AG09309 (cell line): ENCODE results near the gene ACTRT1.

Experiments used
- DNase-seq: peaks from one replicate; pipeline ENCODE4 v3.0.0-alpha.2; 2010; ENCODE audit warnings: low read depth
- H3K4me3 ChIP-seq: 2 replicates; pipeline ENCODE4 v1.5.1; 2011; ENCODE audit warnings: mild to moderate bottlenecking, low read depth, low read length, moderate library complexity; ENCODE audit not compliant: control insufficient read depth
- TF ChIP-seq, protein P1 (sequence below): IDR thresholded peaks from 2 replicates; pipeline ENCODE4 v1.5.1; 2011; ENCODE audit warnings: mild to moderate bottlenecking, low read depth, low read length, inconsistent platforms; ENCODE audit not compliant: insufficient read depth, control insufficient read depth; ENCODE audit errors: missing control alignments

Gene ACTRT1

DNA sequence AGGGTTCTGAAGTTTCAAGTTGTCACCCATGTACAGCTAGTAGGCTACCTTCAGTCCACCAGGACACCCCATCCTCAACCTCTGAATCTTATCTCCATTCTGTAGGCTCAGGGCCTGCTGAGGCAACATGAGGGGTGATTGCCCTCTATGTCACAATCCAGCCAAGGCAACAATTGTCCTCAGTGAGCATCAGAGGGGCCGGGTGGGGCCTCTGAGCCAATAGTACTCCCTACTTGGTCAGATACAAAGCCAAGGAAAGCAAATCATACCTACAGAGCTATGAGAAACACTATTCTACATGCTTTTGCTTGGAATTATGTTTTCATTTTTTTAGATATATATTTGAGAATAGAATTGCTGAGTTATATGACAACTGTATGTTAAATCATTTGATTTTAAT lies at the start of gene ACTRT1:
Gene ACTRT1 (minus strand): TSS at position 101 of the 400 bp plus-strand sequence. CDS start 197 bp downstream, outside the sequence.
- H3K4me3 ChIP-seq = no peak within 1 kb of the TSS
- TF ChIP-seq, protein P1, sequence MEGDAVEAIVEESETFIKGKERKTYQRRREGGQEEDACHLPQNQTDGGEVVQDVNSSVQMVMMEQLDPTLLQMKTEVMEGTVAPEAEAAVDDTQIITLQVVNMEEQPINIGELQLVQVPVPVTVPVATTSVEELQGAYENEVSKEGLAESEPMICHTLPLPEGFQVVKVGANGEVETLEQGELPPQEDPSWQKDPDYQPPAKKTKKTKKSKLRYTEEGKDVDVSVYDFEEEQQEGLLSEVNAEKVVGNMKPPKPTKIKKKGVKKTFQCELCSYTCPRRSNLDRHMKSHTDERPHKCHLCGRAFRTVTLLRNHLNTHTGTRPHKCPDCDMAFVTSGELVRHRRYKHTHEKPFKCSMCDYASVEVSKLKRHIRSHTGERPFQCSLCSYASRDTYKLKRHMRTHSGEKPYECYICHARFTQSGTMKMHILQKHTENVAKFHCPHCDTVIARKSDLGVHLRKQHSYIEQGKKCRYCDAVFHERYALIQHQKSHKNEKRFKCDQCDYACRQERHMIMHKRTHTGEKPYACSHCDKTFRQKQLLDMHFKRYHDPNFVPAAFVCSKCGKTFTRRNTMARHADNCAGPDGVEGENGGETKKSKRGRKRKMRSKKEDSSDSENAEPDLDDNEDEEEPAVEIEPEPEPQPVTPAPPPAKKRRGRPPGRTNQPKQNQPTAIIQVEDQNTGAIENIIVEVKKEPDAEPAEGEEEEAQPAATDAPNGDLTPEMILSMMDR = no peak
- DNase-seq = no peak

DNA sequence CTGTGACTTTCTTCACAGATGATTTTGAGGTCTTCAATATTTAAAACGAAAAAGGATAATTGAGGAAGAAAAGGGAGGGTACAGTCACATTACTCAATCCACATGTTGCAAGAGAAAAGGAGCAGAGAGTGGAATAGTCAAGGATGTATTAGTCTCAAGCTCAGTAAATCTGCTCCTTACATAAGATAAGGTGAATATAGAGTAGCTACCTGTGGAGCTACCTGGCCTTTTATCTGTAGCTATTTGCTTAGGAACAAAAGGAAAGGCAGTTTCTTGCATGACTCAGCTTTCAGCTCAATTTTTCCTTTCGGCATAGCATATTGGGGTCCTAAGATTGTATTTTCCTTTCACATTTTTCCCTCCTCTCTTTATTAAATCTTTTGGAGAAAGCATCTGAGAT lies 26.3 kb upstream of the ACTRT1 start:
- TF ChIP-seq, protein P1 = no peak
- DNase-seq = no peak
- no peak overlapping the region for H3K4me3 ChIP-seq

DNA sequence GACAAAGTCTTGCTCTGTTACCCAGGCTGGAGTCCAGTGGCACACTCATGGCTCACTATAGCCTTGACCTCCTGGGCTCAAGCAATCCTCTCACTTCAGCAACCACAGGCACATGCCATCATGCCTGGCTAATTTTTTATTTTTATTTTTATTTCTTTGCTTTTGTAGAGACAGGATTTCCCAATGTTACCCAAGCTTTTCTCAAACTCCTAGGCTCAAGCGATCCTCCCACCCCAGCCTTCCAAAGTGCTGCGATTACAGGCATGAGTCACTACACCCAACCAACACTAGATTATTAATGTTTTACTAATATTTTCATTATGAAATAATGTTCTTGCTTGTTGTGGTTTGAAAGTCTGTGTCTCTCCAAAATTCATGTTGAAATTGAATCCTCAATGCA lies 5.2 kb upstream of the ACTRT1 start:
- TF ChIP-seq, protein P1 = no peak
- H3K4me3 ChIP-seq = no peak overlapping the region
- no peak for DNase-seq

DNA sequence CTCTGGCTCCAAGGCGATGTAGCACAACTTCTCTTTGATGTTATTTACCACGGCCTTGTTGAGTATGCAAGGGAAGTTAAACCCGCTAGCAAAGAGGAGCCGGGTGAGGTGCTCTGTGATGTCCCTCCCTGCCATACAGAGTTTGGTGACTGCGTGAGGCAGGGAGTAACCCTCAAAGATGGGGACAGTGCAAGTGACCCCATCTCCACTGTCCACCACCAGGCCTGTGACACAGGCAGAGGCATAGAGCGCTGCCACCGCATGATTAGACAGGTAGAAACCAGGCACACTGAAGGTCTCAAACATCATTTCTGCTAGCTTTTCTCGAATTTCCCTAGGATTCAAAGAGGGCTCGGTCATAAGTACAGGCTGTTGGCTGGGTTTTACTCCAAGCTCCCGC lies 677 bp downstream of the ACTRT1 start:
- TF ChIP-seq, protein P1 = no peak
- H3K4me3 ChIP-seq = no peak overlapping the region
- DNase-seq = no peak

DNA sequence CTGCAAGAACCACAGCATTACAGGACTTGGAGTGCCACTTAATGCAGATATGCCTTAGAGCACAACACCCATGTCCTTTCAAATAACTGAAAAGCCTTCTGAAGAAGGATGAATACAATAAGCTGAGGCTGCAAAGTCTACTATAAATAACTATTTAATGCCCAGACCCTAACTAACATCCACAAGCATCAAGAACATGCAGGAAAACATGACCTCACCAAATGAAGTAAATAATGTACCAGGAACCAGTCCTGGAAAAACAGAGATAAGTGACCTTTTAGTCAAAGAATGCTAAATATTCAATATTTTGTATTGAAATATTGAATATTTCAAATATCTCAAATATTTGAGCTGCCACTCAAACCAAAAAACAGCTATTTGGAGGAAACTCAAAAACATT lies 16.9 kb downstream of the ACTRT1 start:
- H3K4me3 ChIP-seq = no peak overlapping the region
- no peak for DNase-seq
- TF ChIP-seq, protein P1 = no peak

DNA sequence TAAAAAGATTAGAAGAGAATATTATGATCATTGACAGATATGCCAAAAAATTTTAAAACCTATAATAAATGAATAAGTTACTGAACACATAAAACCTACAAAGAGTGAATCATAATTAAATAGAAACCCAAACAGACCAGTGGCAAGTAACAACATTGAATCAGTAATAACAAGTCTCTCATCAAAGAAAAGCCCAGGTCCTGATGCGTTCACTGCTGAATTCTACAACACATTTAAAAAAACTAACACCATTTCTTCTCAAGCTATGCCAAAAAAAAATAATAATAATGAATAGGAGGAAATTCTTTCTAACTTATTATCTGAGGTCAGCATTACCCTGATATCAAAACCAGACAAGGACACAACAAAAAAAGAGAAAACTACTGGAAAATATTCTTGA lies 30.6 kb downstream of the ACTRT1 start:
- no peak for DNase-seq
- TF ChIP-seq, protein P1 = no peak
- no peak overlapping the region for H3K4me3 ChIP-seq

DNA sequence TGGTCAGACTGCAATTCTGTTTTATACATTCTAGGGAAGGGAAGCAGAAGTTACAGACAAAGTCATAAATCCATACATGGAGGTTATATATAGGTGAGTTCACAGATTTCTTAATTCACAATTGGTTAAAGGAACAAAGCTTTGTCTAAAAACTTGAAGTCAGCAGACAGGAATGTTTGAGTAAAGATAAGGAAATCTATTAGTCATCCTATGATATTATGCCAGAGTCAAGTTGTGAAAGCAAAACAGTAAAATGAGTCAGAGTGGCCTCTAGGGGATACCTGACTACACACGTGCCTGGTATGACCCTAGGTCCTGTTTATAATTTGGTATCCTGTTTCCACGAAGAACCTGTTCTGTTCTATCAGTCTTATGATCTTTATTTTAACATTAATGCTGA lies 31.5 kb downstream of the ACTRT1 start:
- no peak for DNase-seq
- TF ChIP-seq, protein P1 = no peak
- no peak overlapping the region for H3K4me3 ChIP-seq
